Mesendoderm (in vitro differentiated cells): ENCODE results near the gene MCOLN3.

Experiments used
- DNase-seq: peaks from one replicate; pipeline ENCODE4 v3.0.0; 2013
- H2AK5ac ChIP-seq: 2 replicates; pipeline ENCODE4 v1.6.1; 2013; ENCODE audit warnings: low read length, inconsistent platforms
- H2BK120ac ChIP-seq: 2 replicates; pipeline ENCODE4 v1.6.1; 2013; ENCODE audit warnings: low read depth, mild to moderate bottlenecking, low read length, moderate library complexity, mixed read lengths
- H2BK15ac ChIP-seq: replicated peaks from 2 replicates; pipeline ENCODE4 v1.6.1; 2013; ENCODE audit warnings: low read depth, mild to moderate bottlenecking, moderate library complexity
- H2BK5ac ChIP-seq: 2 replicates; pipeline ENCODE4 v1.6.1; 2013; ENCODE audit warnings: low read length, inconsistent platforms
- H3K18ac ChIP-seq: 2 replicates; pipeline ENCODE4 v1.6.1; 2013; ENCODE audit warnings: mild to moderate bottlenecking, low read length, mixed read lengths
- H3K23ac ChIP-seq: one replicate; pipeline ENCODE4 v1.6.1; 2013; ENCODE audit warnings: low read length
- H3K27ac ChIP-seq: 2 replicates; pipeline ENCODE4 v1.5.1; 2013; ENCODE audit warnings: low read depth, mild to moderate bottlenecking, inconsistent platforms, low read length, moderate library complexity
- H3K27me3 ChIP-seq: 2 replicates; pipeline ENCODE4 v1.6.1; 2013; ENCODE audit warnings: low read length, control low read depth, mild to moderate bottlenecking, inconsistent platforms; ENCODE audit not compliant: insufficient read depth, poor library complexity
- H3K36me3 ChIP-seq: 2 replicates; pipeline ENCODE4 v1.6.1; 2013; ENCODE audit warnings: low read length, inconsistent platforms; ENCODE audit not compliant: control insufficient read depth, insufficient read depth
- H3K4ac ChIP-seq: one replicate; pipeline ENCODE4 v1.6.1; 2013; ENCODE audit warnings: low read depth, mild to moderate bottlenecking, low read length, moderate library complexity
- H3K4me1 ChIP-seq: 2 replicates; pipeline ENCODE4 v1.6.1; 2013; ENCODE audit warnings: low read depth, low read length, inconsistent platforms; ENCODE audit not compliant: control insufficient read depth
- H3K4me2 ChIP-seq: 2 replicates; pipeline ENCODE4 v1.6.1; 2013; ENCODE audit warnings: low read length
- H3K4me3 ChIP-seq: 2 replicates; pipeline ENCODE4 v1.5.1; 2013; ENCODE audit warnings: mild to moderate bottlenecking, low read length
- H3K56ac ChIP-seq: one replicate; pipeline ENCODE4 v1.6.1; 2013; ENCODE audit warnings: low read length
- H3K79me1 ChIP-seq: 2 replicates; pipeline ENCODE4 v1.6.1; 2013; ENCODE audit warnings: low read length, inconsistent platforms
- H3K79me2 ChIP-seq: 2 replicates; pipeline ENCODE4 v1.6.1; 2013; ENCODE audit warnings: mild to moderate bottlenecking, low read length; ENCODE audit not compliant: control insufficient read depth, insufficient read depth
- H3K9ac ChIP-seq: 2 replicates; pipeline ENCODE4 v1.6.1; 2013; ENCODE audit warnings: low read length, inconsistent platforms
- H4K5ac ChIP-seq: one replicate; pipeline ENCODE4 v1.6.1; 2013; ENCODE audit warnings: low read length
- H4K8ac ChIP-seq: one replicate; pipeline ENCODE4 v1.6.1; 2013; ENCODE audit warnings: low read depth, mild to moderate bottlenecking, control low read depth, low read length, moderate library complexity
- WGBS: extraction: QIAGEN DNeasy Blood & Tissue Kit; methylation state at CpG from one replicate; pipeline ENCODE4 v1.1.7; 2013; ENCODE audit warnings: low lambda C conversion rate, missing lambda C conversion rate; ENCODE audit not compliant: insufficient coverage; ENCODE audit errors: extremely low coverage; 5-methylcytosine and 5-hydroxymethylcytosine counted together

The MCOLN3 gene

DNA sequence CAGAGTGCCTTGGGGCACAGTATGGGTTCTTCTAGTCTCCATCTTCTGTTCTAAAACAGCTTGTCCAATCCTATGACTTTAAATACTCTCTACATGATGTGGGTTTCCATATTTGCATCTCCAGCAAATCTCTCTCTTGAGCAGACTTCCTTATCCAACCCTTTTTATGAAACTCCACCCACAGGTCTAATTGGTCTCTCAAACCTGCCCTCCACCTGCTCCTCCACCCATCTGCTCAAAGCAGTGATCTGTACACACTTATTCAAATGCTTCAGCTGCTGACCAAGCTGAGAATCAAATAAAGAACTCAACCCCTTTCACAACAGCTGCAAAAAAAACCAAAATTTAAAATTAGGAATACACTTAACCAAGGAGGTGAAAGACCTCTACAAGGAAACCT is 62.9 kb downstream of the MCOLN3 start:
- no peak overlapping the region for H4K8ac ChIP-seq
- no peak overlapping the region for H3K18ac ChIP-seq
- no peak overlapping the region for H2BK120ac ChIP-seq
- H3K36me3 ChIP-seq = no peaks in the 10 kb centered on the region
- H3K79me1 ChIP-seq = no peaks in the 10 kb centered on the region
- H3K4me1 ChIP-seq = no peaks in the 10 kb centered on the region
- DNase-seq = no peak
- no peak overlapping the region for H2BK15ac ChIP-seq
- H3K27ac ChIP-seq = no peak overlapping the region
- no peak overlapping the region for H3K4ac ChIP-seq
- H4K5ac ChIP-seq = no peak overlapping the region
- no peak overlapping the region for H3K56ac ChIP-seq
- no peak overlapping the region for H3K9ac ChIP-seq
- no peak overlapping the region for H3K4me2 ChIP-seq
- H3K4me3 ChIP-seq = no peak overlapping the region
- H3K79me2 ChIP-seq = no peaks in the 10 kb centered on the region
- H3K27me3 ChIP-seq = no peaks in the 10 kb centered on the region
- H3K23ac ChIP-seq = no peak overlapping the region
- no peak overlapping the region for H2BK5ac ChIP-seq
- H2AK5ac ChIP-seq = no peak overlapping the region

DNA sequence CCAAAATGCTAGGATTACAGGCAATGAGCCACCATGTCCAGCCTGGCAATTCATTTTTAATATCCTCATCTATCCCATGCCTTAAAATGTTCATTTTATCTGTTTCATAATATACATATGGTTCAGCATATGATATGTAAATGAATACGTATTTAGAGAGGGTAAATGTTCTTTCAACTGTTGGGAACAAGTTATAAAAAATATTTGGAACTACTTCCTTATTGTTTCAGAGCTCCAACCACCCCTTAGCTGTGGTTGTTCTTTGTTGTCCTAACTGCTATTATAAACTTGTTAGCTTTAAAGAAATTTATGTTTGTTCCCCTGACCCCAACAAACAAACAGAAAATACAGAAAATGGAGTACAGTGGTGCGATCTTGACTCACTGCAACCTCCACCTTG is 65.9 kb downstream of the MCOLN3 start:
- no CpG with 5 or more reads among the region's 2 CpGs for WGBS
- no peak overlapping the region for H3K27ac ChIP-seq
- H3K27me3 ChIP-seq = no peaks in the 10 kb centered on the region

GRCh38 chr1:84975035-84975434 is 73.3 kb downstream of the MCOLN3 start:
- H3K23ac ChIP-seq = no peak overlapping the region
- H4K8ac ChIP-seq = no peak overlapping the region
- no peak overlapping the region for H3K4me3 ChIP-seq
- no peak for DNase-seq
- no peak overlapping the region for H3K56ac ChIP-seq
- no peak overlapping the region for H2AK5ac ChIP-seq
- H3K27me3 ChIP-seq = no peaks in the 10 kb centered on the region
- no peak overlapping the region for H3K9ac ChIP-seq
- H3K4me2 ChIP-seq = no peak overlapping the region
- no peak overlapping the region for H2BK15ac ChIP-seq
- H3K4ac ChIP-seq = no peak overlapping the region
- H2BK120ac ChIP-seq = no peak overlapping the region
- no peaks in the 10 kb centered on the region for H3K4me1 ChIP-seq
- no CpG with 5 or more reads among the region's 2 CpGs for WGBS
- H3K27ac ChIP-seq = no peak overlapping the region
- no peak overlapping the region for H4K5ac ChIP-seq
- H3K79me1 ChIP-seq = no peaks in the 10 kb centered on the region
- no peak overlapping the region for H2BK5ac ChIP-seq
- H3K36me3 ChIP-seq = no peaks in the 10 kb centered on the region
- no peaks in the 10 kb centered on the region for H3K79me2 ChIP-seq
- H3K18ac ChIP-seq = no peak overlapping the region

More for the DNA sequence above, 65.9 kb downstream of the MCOLN3 start:
- H3K4me1 ChIP-seq = no peaks in the 10 kb centered on the region
- no peak overlapping the region for H2BK5ac ChIP-seq
- H3K4me2 ChIP-seq = no peak overlapping the region
- no peak overlapping the region for H2BK15ac ChIP-seq
- no peak overlapping the region for H3K4ac ChIP-seq
- no peak overlapping the region for H2AK5ac ChIP-seq
- H3K9ac ChIP-seq = no peak overlapping the region
- no peak overlapping the region for H3K23ac ChIP-seq
- H4K5ac ChIP-seq = no peak overlapping the region
- no peaks in the 10 kb centered on the region for H3K79me1 ChIP-seq
- H3K36me3 ChIP-seq = no peaks in the 10 kb centered on the region
- H3K56ac ChIP-seq = no peak overlapping the region
- no peaks in the 10 kb centered on the region for H3K79me2 ChIP-seq
- no peak overlapping the region for H3K18ac ChIP-seq
- H3K4me3 ChIP-seq = no peak overlapping the region
- no peak overlapping the region for H4K8ac ChIP-seq
- no peak overlapping the region for H2BK120ac ChIP-seq
- DNase-seq = no peak

DNA sequence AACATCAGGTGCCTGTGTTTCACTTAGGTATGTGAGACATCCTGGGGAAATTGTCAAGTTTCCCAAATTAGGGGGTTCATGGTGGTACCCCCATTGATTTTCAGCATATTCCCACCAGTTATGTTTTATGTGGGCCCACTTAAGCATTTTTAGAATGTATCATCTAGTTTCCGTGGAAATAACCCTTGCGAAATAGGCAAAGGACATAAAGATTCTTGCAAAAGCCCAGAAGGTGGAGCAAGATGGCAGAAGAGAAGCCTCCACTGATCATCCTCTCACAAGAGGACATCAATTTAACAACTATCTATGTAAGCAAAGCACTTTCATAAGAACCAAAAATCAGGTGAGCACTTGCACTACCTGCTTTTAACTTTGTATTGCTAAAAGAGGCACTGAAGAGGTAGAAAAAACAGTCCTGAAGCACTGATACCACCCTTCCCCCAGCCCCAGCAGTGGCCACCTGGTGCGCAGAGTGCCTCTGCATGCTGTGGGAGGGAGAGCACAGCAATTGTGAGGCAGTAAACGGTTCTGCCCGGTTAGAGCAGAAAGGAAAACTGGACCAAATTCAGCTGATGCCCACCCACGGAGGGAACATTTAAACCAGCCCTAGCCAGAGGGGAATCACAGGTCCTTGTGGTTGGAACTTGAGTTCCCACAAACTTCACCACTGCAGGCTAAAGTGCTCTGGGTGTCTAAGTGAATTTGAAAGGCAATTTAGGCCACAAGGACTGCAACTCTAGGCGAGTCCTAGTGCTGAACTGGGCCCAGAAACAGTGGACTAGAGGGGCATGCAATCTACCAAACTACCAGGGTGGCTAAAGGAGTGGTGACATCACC is 74.6 kb downstream of the MCOLN3 start:
- Histone ChIP-seq H2BK5ac (no peak overlapping the region), H3K18ac (no peak overlapping the region), H3K23ac (no peak overlapping the region), H2BK15ac (no peak overlapping the region), H2BK120ac (no peak overlapping the region), H3K4ac (no peak overlapping the region), H3K27ac (no peak overlapping the region), H3K4me3 (no peak overlapping the region), H3K79me2 (no peaks in the 10 kb centered on the region), H3K56ac (no peak overlapping the region), H3K36me3 (no peaks in the 10 kb centered on the region), H2AK5ac (no peak overlapping the region), H4K8ac (no peak overlapping the region), H3K4me2 (no peak overlapping the region), H3K9ac (no peak overlapping the region), H3K27me3 (no peaks in the 10 kb centered on the region), H3K79me1 (no peaks in the 10 kb centered on the region), H4K5ac (no peak overlapping the region), H3K4me1 (no peaks in the 10 kb centered on the region)
- DNase-seq = peak; percentile 23
- no CpG with 5 or more reads among the region's 7 CpGs for WGBS

- Histone ChIP-seq H3K27ac (no peak overlapping the region), H2BK120ac (no peak overlapping the region), H3K56ac (no peak overlapping the region), H3K79me1 (no peaks in the 10 kb centered on the region), H3K4me3 (no peak overlapping the region), H3K18ac (no peak overlapping the region), H3K36me3 (no peaks in the 10 kb centered on the region), H4K5ac (no peak overlapping the region), H4K8ac (no peak overlapping the region), H3K79me2 (no peaks in the 10 kb centered on the region), H2AK5ac (no peak overlapping the region), H3K4me2 (no peak overlapping the region), H2BK5ac (no peak overlapping the region), H3K4ac (no peak overlapping the region), H3K9ac (no peak overlapping the region), H3K27me3 (no peaks in the 10 kb centered on the region), H3K4me1 (no peaks in the 10 kb centered on the region), H2BK15ac (no peak overlapping the region), H3K23ac (no peak overlapping the region)
- no CpG with 5 or more reads among the region's 1 CpG for WGBS
- DNase-seq = no peak
Observed at GRCh38 chr1:84972377-84972987, 75.8 kb downstream of the MCOLN3 start.
